T-cell (primary cell): ENCODE data around the gene TMEM239. TPM values are rescaled to one million over a fixed set of nuclear protein-coding genes. Genes with fewer than 3 reads are reported as not detected.
"Not testable (repeated sequence)": the region's sequence is repeated elsewhere in the genome, so short reads cannot be mapped to it uniquely, and the experiment has no call there.

Source experiments
- ATAC-seq, 4 experiments: fragments of 200-7000 bp in 3 of 4; fragments of 150-1000 bp in 1 of 4; cut with Tn5 transposase; replicated peaks in 1 of 4; 1 replicate in 3 of 4; 2 replicates in 1 of 4; pipeline ENCODE4 v1.10.0; 2021; ENCODE audit warnings: moderate library complexity in 3 of 4, mild to moderate bottlenecking in 2 of 4, moderate number of reproducible peaks in 1 of 4
- CTCF ChIA-PET, 2 donors: fragments of 300-600 bp; sonication (Branson Sonifier 250); formaldehyde crosslinking; loops; one replicate each; lab custom pipeline; 2022; ENCODE audit warnings: antibody characterized with exemption in 2 of 2; lab: Charles Lee
- POLR2A ChIA-PET, 2 donors: fragments of 300-600 bp; sonication (Branson Sonifier 250); formaldehyde crosslinking; loops; one replicate each; lab custom pipeline; 2022; ENCODE audit warnings: antibody characterized with exemption in 2 of 2; lab: Charles Lee
- DNase-seq, 35 experiments: peaks; one replicate each; pipeline versions ENCODE4 v3.0.0 to v3.0.0-alpha.2; 2013 to 2023
- H3K27ac ChIP-seq: one replicate; pipeline ENCODE4 v1.5.1; 2013; ENCODE audit warnings: low read length
- H3K27me3 ChIP-seq, 2 experiments: replicated peaks in 1 of 2; 1 replicate in 1 of 2; 2 replicates in 1 of 2; pipeline versions ENCODE4 v1.6.1 to v1.7.0; 2013; ENCODE audit warnings: low read length in 1 of 2, mixed read lengths in 1 of 2; ENCODE audit not compliant: control insufficient read depth in 2 of 2, insufficient read depth in 2 of 2; ENCODE audit errors: extremely low read depth in 1 of 2
- H3K36me3 ChIP-seq, 2 donors: 1 replicate in 1 of 2; 2 replicates in 1 of 2; pipeline versions ENCODE4 v1.6.1 to v1.7.0; 2013; ENCODE audit warnings: low read length in 1 of 2; ENCODE audit not compliant: control insufficient read depth in 2 of 2, insufficient read depth in 1 of 2; ENCODE audit errors: extremely low read depth in 1 of 2
- H3K4me1 ChIP-seq, 2 experiments: 1 replicate in 1 of 2; 2 replicates in 1 of 2; pipeline versions ENCODE4 v1.6.1 to v1.7.0; 2013; ENCODE audit warnings: low read length in 2 of 2, mixed read lengths in 1 of 2; ENCODE audit not compliant: insufficient read depth in 2 of 2, control insufficient read depth in 1 of 2; ENCODE audit errors: extremely low read depth in 1 of 2
- H3K4me3 ChIP-seq, 2 donors: 1 replicate in 1 of 2; 2 replicates in 1 of 2; pipeline versions ENCODE4 v1.5.1 to v1.7.0; 2013; ENCODE audit warnings: mild to moderate bottlenecking in 2 of 2, low read length in 1 of 2, moderate library complexity in 1 of 2; ENCODE audit not compliant: control insufficient read depth in 1 of 2; ENCODE audit errors: extremely low read depth in 1 of 2
- H3K9me3 ChIP-seq: 2 replicates; pipeline ENCODE4 v1.7.0; 2013
- H3K27ac Mint-ChIP-seq, 2 donors: one replicate each; pipeline ENCODE4 v1.8.0; 2020 to 2021; ENCODE audit warnings: mild to moderate bottlenecking in 2 of 2, mixed read lengths in 2 of 2
- H3K27me3 Mint-ChIP-seq, 2 donors: one replicate each; pipeline ENCODE4 v1.8.0; 2021 to 2022; ENCODE audit warnings: mixed read lengths in 2 of 2
- H3K36me3 Mint-ChIP-seq: one replicate; pipeline ENCODE4 v1.8.0; 2021; ENCODE audit warnings: mixed read lengths
- H3K4me1 Mint-ChIP-seq, 3 donors: one replicate each; pipeline ENCODE4 v1.8.0; 2020 to 2022; ENCODE audit warnings: mixed read lengths in 3 of 3, mild to moderate bottlenecking in 1 of 3
- H3K4me3 Mint-ChIP-seq, 3 donors: one replicate each; pipeline ENCODE4 v1.8.0; 2020 to 2022; ENCODE audit warnings: mild to moderate bottlenecking in 3 of 3, mixed read lengths in 3 of 3, moderate library complexity in 3 of 3
- H3K9me3 Mint-ChIP-seq, 3 donors: one replicate each; pipeline ENCODE4 v1.8.0; 2020 to 2022; ENCODE audit warnings: mixed read lengths in 3 of 3
- WGBS: methylation state at CpG from one replicate; pipeline ENCODE4 v1.1.5; 2013; ENCODE audit warnings: missing lambda C conversion rate; ENCODE audit not compliant: insufficient coverage; 5-methylcytosine and 5-hydroxymethylcytosine counted together
- total RNA-seq, 35 experiments: library from RNA in 6 of 35; stranded (reverse) in 6 of 35; fragments of 120-200 nt in 1 of 35; gene quantifications; one replicate each; pipeline versions ENCODE4 v1.2.1 to v1.2.4 and lab custom pipeline; 2013 to 2026

Gene TMEM239
- total RNA-seq, 5 donors from 2014 or later (not counting 1 experiment from before 2014, with no cell fraction given), result not detected

GRCh38 chr20:2804041-2804828 lies 11.9 kb upstream of the TMEM239 start:
- 73% methylated on average over 8 of the region's 16 CpGs for WGBS
- no peaks in the 10 kb centered on the region for H3K36me3 ChIP-seq
- ATAC-seq, result no peak
- H3K9me3 Mint-ChIP-seq, result no peaks in the 10 kb centered on the region
- POLR2A ChIA-PET, result no interaction called here
- no peak overlapping the region for H3K4me3 ChIP-seq
- H3K27me3 Mint-ChIP-seq, result peaks cover 50 to 74% of the 10 kb centered on the region in 2 donors
- no peak overlapping the region for H3K27ac ChIP-seq
- no peak overlapping the region for H3K4me3 Mint-ChIP-seq
- H3K27me3 ChIP-seq, result peaks cover 6 to 71% of the 10 kb centered on the region in 2 experiments
- peaks cover 4 to 21% of the 10 kb centered on the region in 2 experiments for H3K4me1 ChIP-seq
- no peak overlapping the region for H3K27ac Mint-ChIP-seq
- CTCF ChIA-PET, result no interaction called here
- no peaks in the 10 kb centered on the region for H3K9me3 ChIP-seq
- no peak for DNase-seq
- peaks cover 18 to 21% (median 20%) of the 10 kb centered on the region in 3 donors for H3K4me1 Mint-ChIP-seq
- H3K36me3 Mint-ChIP-seq, result no peaks in the 10 kb centered on the region

- Histone ChIP-seq H3K4me3 (no peak overlapping the region), H3K9me3 (no peaks in the 10 kb centered on the region), H3K36me3 (no peaks in the 10 kb centered on the region), H3K27me3 (peaks cover 6 to 66% of the 10 kb centered on the region in 2 experiments), H3K27ac (no peak overlapping the region), H3K4me1 (peaks cover 4 to 12% of the 10 kb centered on the region in 2 experiments)
- H3K36me3 Mint-ChIP-seq, result no peaks in the 10 kb centered on the region
- no peak overlapping the region for H3K4me3 Mint-ChIP-seq
- 29% methylated on average over 40 of the region's 49 CpGs for WGBS
- no peak for DNase-seq
- ChIA-PET CTCF (no interaction called here), POLR2A (no interaction called here)
- H3K27ac Mint-ChIP-seq, result no peak overlapping the region
- peaks cover 42 to 66% of the 10 kb centered on the region in 2 donors for H3K27me3 Mint-ChIP-seq
- H3K9me3 Mint-ChIP-seq, result no peaks in the 10 kb centered on the region
- peaks cover 10 to 13% (median 11%) of the 10 kb centered on the region in 3 donors for H3K4me1 Mint-ChIP-seq
- no peak for ATAC-seq
Measured at GRCh38 chr20:2804852-2805688, 11.1 kb upstream of the TMEM239 start.

GRCh38 chr20:2805689-2806350 lies 10.3 kb upstream of the TMEM239 start:
- peaks cover 2 to 8% of the 10 kb centered on the region in 2 experiments for H3K4me1 ChIP-seq

GRCh38 chr20:2806351-2806701 lies 9.8 kb upstream of the TMEM239 start:
- no peak overlapping the region for H3K27ac ChIP-seq
- peaks cover 6 to 55% of the 10 kb centered on the region in 2 experiments for H3K27me3 ChIP-seq
- peaks cover 0 to 2% of the 10 kb centered on the region in 2 experiments for H3K4me1 ChIP-seq
- H3K27me3 Mint-ChIP-seq, result peaks cover 37 to 66% of the 10 kb centered on the region in 2 donors
- DNase-seq, result no peak
- no peaks in the 10 kb centered on the region for H3K9me3 ChIP-seq
- peaks cover 1 to 4% (median 2%) of the 10 kb centered on the region in 3 donors for H3K4me1 Mint-ChIP-seq
- H3K4me3 ChIP-seq, result no peak overlapping the region
- WGBS, result 80% methylated on average over 1 of the region's 4 CpGs
- H3K27ac Mint-ChIP-seq, result no peak overlapping the region
- ATAC-seq, result no peak
- CTCF ChIA-PET, result no interaction called here
- no peaks in the 10 kb centered on the region for H3K36me3 ChIP-seq
- H3K36me3 Mint-ChIP-seq, result no peaks in the 10 kb centered on the region
- POLR2A ChIA-PET, result no interaction called here
- H3K4me3 Mint-ChIP-seq, result no peak overlapping the region
- no peaks in the 10 kb centered on the region for H3K9me3 Mint-ChIP-seq

More at GRCh38 chr20:2805689-2806350, 10.3 kb upstream of the TMEM239 start:
- no peaks in the 10 kb centered on the region for H3K9me3 ChIP-seq
- ChIA-PET CTCF (no interaction called here), POLR2A (no interaction called here)
- H3K9me3 Mint-ChIP-seq, result no peaks in the 10 kb centered on the region
- H3K4me3 ChIP-seq, result no peak overlapping the region
- ATAC-seq (no peak), DNase-seq (no peak)
- no peak overlapping the region for H3K27ac Mint-ChIP-seq
- H3K27ac ChIP-seq, result no peak overlapping the region
- H3K4me3 Mint-ChIP-seq, result no peak overlapping the region
- no peaks in the 10 kb centered on the region for H3K36me3 ChIP-seq
- no peaks in the 10 kb centered on the region for H3K36me3 Mint-ChIP-seq
- peaks cover 37 to 66% of the 10 kb centered on the region in 2 donors for H3K27me3 Mint-ChIP-seq
- peaks cover 6 to 60% of the 10 kb centered on the region in 2 experiments for H3K27me3 ChIP-seq
- WGBS, result 65% methylated on average over 17 of the region's 22 CpGs
- peaks cover 6 to 9% (median 7%) of the 10 kb centered on the region in 3 donors for H3K4me1 Mint-ChIP-seq

- Mint-ChIP-seq H3K27ac (no peak overlapping the region), H3K4me1 (no peaks in the 10 kb centered on the region), H3K36me3 (no peaks in the 10 kb centered on the region), H3K4me3 (no peak overlapping the region), H3K27me3 (peaks cover 35 to 66% of the 10 kb centered on the region in 2 donors), H3K9me3 (peaks cover 0 to 3% (median 0%) of the 10 kb centered on the region in 3 donors)
- CTCF ChIA-PET, result no interaction called here
- 89% methylated on average over 3 of the region's 4 CpGs for WGBS
- Histone ChIP-seq H3K27ac (no peak overlapping the region), H3K36me3 (no peaks in the 10 kb centered on the region), H3K27me3 (peaks cover 6 to 52% of the 10 kb centered on the region in 2 experiments), H3K9me3 (no peaks in the 10 kb centered on the region), H3K4me1 (no peaks in the 10 kb centered on the region), H3K4me3 (no peak overlapping the region)
- no peak for DNase-seq
- POLR2A ChIA-PET, result no interaction called here
- no peak for ATAC-seq
Measured at GRCh38 chr20:2807019-2807418, 9.1 kb upstream of the TMEM239 start.

GRCh38 chr20:2807929-2808328 lies 8.2 kb upstream of the TMEM239 start:
- WGBS, result 96% methylated on average over 4 of the region's 9 CpGs
- H3K4me1 ChIP-seq, H3K4me1 Mint-ChIP-seq, POLR2A ChIA-PET, H3K36me3 Mint-ChIP-seq, H3K9me3 ChIP-seq, ATAC-seq, DNase-seq, H3K4me3 Mint-ChIP-seq, H3K9me3 Mint-ChIP-seq, H3K27ac Mint-ChIP-seq, H3K4me3 ChIP-seq, H3K27ac ChIP-seq, H3K36me3 ChIP-seq: not testable (repeated sequence)
- H3K27me3 ChIP-seq, result peaks cover 6 to 50% of the 10 kb centered on the region in 2 experiments
- CTCF ChIA-PET, result interaction anchor here in 1 of 2 donors (0.5 to 0.6 kb wide), 2 partner anchors 47 to 524 kb away, joined by 3 read pairs; no protein-coding TSS in a partner anchor
- peaks cover 34 to 66% of the 10 kb centered on the region in 2 donors for H3K27me3 Mint-ChIP-seq
